Stimulated activated CD8-positive, alpha-beta memory T cell treated with anti-CD3 and anti-CD28 coated beads, Interleukin-7, amount 100 ng/mL, for 24 hours (primary cell): ENCODE results near the gene ATP6V1B1.
A peak's percentile ranks its signal among the peaks of the same experiment; 100 is the strongest.

Experiments
- DNase-seq: peaks from one replicate; pipeline ENCODE4 v3.0.0-alpha.2; 2020; ENCODE audit warnings: low read depth

ATP6V1B1 gene

DNA sequence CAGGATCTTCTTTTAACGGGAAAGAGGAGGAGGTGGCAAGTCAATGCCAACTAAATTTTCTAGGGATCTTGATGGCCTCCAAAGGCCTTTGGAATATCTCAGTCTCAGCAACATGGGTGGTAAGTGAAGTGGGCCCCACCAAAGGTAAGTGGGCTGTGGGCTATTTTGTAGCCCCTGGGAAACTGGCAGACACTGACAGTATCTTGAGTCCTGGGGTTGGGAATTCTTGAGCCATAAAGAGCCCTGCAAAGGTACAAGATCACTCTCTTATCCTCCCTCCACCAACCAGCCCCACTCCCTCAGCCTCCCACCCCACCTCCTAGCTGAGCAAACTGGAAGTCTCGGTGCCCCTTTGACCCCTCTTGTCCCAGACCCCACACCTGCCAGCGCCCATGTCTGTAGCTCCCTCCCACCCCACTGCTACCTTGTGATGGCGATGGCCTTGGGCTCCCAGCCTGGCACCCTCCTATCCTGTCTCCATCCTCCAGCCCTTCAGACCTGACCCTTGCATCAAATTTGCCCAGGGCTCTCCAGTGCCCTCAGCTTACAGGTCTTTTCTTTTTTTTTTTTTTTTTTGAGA lies 8.5 kb downstream of the ATP6V1B1 start:
- DNase-seq, result no peak

DNA sequence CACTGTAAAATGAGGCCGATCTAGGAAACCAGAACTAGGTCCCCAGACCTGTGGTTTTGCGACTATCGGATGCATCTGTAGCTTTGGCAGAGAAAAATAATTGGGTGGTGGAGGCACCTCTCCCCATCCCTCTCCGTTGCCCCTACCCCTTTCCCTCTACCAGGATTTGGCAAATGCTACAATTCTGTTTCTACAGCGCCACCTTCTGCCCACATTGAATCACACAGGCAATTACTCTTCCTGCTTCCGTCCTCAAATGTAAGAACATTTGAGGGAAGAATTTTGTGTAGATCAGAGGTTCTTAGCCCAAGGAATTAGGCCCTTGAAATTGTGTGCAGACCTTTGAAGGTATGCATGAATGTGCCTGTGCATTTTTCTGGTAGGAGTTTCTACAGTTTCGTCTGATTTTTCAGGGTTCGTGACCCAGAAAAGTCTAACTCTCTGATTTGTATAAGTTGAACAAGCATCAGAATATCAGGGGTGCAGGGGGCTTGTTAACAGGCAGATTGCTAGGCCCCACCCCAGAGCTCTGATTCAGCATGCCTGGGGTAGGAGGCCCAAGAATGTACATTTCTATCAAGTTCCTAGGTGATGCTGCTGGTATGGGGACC lies 11.2 kb downstream of the ATP6V1B1 start:
- DNase-seq, result no peak

DNA sequence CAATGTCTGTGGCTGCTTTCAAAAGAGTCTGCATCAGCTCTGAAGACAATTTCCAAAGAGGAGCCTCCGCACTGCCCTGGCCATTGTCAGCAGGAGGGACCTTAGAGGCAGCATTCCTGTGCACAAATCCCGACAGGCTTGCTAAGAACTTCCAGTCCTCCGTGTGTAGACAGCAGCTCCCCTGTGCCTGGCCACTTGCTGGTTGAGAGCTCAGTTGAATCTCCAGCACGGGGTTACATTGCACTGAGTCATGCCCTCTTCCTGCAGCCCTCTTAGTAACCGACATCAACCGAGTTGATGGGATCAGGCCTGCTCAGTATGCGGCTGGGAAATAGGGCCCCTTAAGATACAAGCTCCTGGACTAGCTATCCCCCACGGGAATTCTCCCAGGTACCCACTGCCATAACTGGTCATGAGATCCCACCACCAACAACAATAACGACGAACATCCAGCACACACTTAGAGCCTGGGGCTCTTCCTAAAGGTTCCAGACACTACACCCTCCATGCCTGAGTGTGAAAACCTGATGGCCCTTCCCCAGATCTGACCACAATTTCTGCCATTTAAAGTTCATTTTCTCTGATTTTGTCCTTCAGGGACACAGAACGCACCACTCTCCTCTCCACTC lies 12.0 kb downstream of the ATP6V1B1 start:
- no peak for DNase-seq

DNA sequence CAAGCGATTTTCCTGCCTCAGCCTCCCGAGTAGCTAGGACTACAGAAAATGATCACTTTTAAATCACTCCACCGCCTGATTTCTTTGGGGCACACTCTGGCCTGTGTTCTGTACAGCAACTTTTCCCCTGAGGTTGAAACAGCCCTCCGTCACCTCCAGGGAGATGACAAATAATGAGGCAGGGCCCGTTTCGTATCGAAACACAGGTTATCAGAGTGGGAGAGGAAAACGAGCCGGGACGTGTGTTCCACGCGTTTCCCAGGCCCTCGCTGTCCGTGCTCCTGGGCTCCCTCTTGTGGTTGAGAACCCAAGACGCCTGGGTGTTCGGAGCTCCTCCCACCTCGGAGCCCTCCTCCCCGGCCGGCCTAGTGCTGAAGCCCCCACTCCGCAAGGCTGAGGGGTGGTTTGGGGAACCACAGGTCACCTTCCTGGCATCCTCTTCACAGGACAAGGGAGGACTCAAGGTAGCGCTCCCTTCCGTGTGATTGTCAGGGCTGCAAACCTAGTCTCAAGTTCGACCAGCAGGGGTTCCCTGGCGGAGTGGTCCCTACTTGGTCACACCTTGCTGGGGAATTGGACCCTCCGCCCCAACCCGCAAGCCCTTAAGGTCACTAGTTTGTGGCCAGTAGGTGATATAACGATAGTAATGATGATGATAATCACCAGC lies 12.8 kb downstream of the ATP6V1B1 start:
- DNase-seq, result peak; percentile 61

DNA sequence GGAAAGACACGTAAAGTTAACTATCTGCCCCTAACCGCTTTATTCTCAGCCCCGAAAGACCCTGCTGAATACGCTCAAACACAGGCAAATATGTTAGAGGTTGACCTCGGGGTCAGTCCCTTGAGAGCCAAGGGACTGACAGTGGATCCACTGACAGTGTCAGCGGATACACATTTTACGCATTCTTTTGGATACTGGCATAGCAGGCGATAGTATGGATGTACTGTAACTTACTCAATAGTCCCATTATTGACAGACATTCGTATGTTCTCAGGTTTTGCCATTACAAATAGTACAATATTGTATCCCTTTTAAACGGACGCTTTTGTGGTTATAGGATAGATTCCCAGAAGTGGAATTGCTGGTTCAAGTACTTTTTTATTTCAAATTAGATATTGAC lies 13.4 kb downstream of the ATP6V1B1 start:
- DNase-seq, result no peak

DNA sequence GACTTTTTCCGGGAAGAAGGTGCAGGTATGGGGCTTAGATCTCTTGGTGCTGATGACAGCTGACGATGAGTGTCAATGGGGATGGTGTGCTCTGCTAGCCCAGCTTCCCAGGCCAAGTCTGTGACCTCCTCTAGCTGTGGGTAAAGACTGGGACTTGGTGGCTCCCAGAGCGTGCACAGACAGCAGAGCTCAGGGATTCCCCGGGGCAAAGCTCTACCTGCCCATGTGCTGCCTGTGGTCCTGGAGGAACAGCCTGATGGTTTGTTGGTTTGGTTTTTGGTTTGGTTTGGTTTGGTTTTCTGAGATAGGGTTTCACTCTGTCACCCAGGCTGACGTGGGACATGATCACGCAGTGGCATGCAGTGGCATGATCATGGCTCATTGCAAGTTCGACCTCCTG lies 19.2 kb downstream of the ATP6V1B1 start:
- DNase-seq, result no peak

DNA sequence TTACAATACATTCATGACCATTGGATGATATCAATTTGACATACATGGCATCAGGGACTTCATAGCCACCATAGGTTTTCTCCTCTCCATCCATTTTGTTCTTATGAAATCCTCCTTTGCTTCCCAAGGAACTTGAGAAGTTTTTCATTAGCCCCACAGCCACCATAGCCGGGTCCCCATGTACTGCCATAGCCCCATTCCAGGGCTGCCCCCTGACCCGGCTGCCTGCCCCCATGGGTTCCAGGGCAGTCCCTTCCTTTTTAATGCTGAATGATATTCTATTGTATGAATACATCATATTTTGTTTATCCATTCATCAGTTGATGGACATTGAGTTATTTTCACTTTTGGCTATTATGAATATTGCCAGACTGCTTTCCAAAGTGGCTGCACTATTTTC lies 20.4 kb downstream of the ATP6V1B1 start:
- DNase-seq, result no peak

DNA sequence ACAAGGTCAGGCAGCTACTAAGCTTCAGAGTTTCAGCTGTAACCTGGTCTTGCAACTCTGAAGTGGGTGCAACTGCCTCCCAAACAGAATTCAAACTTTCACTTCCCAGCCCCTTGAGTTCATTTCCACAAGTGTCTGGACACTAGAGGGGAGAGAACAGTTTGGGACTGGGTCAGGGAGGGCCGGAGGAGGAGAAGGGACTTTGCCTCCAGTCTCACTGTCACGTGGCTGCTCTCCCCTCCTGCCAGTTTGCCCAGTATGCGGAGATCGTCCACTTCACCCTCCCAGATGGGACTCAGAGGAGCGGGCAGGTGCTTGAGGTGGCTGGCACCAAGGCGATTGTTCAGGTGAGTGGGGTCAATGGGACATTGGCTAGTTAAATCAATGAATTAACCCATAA lies 22.1 kb downstream of the ATP6V1B1 start:
- no peak for DNase-seq

DNA sequence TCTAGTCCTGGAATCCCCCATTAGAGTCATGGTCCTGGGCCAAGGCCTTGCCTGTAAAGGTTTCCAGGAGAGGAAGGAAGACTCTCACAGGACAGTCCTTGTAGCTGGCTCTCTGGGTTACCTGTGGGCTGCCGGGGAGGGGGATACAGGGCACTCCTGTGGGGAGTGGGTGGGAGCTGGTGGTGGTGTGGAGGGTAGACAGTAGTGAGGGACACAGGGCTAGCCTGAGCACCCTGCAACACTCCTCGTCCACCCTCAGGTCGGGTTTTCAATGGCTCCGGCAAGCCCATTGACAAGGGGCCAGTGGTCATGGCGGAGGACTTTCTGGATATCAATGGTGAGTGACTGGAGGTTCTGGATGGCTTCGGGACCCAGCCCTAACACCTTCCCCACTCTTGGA lies 23.1 kb downstream of the ATP6V1B1 start:
- DNase-seq, result no peak

DNA sequence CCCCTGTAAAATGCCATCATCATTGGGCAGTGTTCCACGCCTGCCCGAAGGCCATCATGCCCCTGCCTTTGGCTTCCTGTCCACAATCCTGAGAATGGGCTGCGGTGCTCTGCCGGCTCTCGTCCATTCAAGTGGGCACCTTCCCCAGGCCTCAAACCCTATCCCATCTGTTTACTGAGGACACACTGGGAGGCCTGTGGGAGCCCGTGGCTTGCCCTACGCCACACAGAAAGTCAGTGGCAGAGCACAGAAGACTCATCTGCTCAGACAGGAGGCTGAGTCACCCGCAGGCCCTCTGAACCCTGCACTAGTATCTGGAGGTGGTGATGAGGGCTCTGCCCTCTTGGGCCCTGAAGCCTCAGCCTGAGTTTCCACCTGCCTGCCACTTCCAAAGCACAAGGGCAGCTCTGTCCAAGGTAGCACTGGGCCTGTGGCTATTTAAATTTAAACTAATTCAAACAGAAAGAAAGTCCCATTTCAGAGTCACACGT lies 23.6 kb downstream of the ATP6V1B1 start:
- DNase-seq, result no peak

DNA sequence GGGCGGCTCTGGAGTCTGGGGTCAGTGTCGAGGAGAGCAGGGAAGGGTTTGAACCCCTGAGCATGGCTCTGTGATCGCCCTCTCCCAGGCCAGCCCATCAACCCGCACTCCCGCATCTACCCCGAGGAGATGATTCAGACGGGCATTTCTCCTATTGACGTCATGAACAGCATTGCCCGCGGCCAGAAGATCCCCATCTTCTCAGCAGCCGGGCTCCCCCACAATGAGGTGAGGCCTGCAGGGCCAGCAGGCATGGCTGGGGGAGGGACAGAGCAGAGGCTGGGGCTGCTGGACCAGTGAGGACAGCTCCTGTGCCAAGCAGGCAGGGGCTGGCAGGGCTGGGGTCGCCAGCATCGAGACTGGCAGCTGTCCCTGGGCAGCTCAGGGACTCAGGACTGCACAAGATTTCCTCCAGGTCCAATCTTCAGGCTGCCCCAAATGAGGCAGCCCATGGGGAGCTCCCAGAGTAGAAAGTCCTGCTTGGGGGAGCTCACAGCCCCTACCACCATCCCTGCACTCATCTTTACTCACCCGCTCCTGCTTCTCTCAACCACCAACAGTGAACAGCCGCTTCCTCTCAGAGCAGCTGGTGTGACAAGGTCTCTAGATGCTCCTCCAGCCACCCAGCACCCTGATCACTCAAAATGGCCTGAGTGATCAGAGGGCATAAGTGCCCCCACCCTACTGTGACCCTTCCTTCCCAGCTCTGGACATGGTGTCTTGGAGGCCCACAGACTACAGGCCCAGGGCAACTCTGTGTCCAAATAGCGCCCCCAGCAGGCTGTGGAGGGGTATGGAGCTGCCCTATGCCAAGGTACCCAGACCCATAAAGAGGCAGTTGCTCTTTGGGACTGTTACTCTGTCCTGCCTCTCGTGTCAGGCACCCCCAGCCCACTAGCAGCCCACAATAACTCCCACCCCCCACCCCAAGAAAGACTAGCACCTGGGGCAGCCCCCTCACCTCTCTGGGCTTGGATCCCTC lies 24.4 kb downstream of the ATP6V1B1 start:
- DNase-seq, result no peak

DNA sequence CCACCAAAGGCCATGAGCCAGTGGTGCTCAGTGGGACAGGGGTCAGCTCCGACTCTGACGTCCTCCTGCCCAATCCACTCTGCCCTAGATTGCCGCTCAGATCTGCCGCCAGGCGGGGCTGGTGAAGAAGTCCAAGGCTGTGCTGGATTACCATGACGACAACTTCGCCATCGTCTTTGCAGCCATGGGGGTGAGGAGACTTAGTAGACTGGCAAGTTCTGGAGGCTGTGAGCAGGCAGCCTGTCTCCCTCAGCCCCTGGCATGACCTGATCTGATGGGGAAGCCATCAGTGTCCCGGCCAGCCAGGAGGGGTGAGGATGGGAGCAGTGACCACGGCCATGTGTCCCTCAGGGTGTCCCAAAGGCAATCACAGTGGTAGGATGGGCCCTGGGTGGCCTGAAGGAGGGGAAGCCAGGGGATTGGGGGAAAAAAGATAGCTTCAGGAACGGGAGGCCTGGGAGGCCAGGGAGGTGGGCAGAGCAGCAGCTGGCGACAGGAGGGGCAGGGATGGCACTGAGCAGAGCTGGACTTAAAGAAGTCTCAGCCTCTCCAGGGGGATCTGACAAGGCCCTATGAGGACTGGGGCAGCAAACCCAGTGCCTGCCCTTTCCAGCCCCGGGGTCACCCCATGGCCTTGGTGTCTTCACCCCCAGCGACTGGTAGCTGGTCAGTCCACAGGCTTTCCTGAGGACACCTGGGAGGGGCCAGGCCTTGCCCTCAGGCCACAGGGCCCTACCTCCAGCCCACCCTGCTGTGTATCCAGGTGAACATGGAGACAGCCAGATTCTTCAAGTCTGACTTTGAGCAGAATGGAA lies 25.3 kb downstream of the ATP6V1B1 start:
- DNase-seq, result no peak

DNA sequence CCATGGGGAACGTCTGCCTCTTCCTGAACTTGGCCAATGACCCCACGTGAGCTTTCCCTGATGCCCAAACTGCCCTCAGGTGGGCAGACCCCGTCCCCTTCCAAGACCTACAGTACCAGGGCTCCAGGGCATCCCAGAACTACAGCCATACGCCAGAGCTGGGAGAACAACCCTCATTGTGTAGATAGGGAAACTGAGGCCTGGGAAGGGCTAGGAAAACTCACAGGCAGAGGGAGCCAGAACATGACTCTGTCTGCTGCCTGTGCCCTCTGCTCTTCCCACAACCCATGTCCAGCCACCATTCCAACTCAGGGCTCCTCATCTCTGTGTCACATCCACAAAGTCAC lies 25.9 kb downstream of the ATP6V1B1 start:
- DNase-seq, result no peak

DNA sequence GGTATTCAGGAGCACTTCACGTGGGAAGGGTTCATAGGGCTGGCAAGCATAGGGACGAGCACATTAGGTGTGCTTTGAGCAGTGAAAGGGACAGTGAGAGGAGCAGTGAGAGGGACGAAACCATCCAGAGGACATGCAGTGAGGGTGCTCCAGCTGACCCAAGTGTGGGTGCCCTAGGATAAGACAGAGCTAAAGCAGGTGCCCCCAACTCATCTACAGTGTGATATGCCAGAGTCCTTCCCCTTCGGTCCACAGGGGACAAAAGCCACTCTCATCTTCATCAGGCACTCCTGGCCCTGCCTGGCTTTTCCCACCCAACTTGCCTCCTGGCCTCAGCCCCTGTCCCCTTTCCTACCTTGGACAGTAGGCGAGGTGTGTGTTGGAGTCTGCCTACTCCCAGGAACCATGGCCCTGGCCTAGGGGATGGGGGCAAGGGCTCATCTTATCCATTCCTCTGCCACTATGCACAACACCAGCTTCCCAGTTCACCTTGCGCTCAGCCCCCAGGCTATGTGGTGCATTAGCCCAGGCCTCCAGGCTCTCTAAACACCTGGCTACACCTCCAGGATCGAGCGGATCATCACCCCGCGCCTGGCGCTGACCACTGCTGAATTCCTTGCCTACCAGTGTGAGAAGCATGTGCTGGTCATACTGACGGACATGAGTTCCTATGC lies 26.6 kb downstream of the ATP6V1B1 start:
- DNase-seq, result no peak

DNA sequence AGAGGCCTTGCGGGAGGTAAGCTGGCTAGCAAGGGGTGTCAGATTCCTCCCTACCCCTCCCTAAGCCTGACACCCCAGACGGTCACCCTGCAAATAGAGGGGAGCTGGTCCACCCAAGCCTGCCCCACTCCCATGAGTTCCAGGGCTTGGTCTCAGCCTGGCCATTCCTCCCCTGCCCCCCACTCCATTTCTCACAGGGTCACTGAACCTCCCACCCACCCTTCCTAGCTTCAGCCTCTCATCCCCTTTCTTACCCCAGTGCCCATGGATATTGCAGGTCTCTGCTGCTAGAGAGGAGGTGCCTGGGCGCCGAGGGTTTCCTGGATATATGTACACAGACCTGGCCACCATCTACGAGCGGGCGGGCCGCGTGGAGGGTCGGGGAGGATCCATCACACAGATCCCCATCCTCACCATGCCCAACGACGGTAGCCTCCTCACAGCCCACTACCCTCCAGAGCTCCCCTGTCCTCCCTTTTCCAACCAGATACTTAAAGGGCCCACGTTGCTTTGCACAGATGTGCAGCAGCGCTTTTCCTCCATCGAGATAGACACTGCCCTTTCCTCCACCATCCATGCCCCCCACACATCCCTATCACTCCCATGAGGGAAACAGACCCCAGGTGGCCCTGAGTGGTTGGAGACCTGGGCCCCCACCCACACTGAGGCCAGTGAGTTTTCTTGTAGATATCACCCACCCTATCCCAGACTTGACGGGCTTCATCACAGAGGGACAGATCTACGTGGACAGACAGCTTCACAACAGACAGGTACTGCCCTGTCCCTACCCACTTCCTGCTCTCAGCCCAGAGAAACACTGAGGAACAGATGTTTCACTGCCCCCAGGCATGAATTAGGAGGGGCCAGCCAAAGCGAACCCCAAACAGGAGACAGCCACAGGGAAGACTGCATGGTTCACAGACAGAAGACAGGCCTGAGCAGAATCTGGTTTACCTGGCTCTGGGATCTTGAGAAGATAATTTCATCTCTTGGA lies 27.5 kb downstream of the ATP6V1B1 start:
- no peak for DNase-seq

DNA sequence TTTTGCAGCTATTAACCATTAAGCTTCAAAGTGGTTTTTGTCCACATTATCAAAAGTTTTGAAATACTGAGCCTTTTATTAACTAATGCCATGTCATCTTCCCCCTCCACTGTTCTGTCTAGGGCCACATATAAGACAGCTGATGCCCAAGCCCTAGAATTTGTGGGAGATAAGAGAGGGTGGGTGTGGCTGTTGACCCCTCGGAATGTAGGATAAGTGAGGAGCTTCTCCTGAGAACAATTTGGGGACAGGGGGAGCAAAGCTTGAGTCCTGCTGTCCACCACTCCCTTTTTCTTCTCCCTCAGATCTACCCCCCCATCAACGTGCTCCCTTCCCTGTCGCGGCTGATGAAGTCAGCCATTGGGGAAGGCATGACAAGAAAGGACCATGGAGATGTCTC lies 28.4 kb downstream of the ATP6V1B1 start:
- no peak for DNase-seq

DNA sequence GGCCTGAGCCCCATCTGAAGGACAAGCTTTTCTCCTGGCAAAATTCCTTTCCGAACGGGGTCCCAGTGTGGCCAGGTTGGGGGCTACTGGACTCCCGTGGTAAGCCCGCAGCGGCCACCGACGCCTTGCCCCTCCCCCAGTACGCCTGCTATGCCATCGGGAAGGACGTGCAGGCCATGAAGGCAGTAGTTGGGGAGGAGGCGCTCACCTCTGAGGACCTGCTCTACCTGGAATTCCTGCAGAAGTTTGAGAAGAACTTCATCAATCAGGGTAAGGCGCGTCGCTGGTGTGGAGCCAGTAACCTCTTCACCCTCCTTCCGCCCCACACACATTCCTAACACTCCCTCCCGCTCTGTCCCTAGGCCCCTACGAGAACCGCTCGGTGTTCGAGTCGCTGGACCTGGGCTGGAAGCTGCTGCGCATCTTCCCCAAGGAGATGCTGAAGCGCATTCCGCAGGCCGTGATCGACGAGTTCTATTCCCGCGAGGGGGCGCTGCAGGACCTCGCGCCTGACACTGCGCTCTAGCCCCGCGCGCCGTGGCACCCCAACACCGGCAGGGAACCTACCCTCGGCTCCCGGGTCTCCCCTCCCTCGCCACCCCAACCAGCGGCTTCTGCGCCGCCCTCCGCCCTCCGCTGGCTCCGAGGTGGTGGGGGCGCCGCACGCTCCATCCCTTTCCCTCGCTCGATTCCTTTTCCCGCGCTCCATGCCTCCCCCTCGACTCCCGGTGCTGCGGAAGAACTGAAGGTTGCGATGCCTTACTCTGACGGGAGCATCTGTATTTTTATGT lies 29.1 kb downstream of the ATP6V1B1 start:
- peak; percentile 64 for DNase-seq

DNA sequence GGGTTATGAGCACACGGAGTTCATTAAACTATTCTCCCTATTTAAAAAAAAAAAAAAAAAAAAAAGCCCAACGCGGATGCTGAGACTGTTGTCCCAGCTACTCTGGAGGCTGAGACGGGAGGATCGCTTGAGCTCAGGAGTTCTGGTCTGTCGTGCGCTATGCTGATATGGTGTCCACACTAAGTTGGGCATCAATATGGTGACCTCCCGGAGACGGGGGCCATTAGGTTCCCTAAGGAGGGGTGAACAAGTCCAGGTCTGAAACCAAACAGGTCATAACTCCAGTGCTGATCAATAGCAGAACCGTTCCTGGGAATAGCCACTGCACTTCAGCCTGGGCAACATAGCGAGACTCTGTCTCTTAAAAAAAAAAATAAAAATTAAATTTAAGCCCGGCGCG lies 29.8 kb downstream of the ATP6V1B1 start:
- no peak for DNase-seq

DNA sequence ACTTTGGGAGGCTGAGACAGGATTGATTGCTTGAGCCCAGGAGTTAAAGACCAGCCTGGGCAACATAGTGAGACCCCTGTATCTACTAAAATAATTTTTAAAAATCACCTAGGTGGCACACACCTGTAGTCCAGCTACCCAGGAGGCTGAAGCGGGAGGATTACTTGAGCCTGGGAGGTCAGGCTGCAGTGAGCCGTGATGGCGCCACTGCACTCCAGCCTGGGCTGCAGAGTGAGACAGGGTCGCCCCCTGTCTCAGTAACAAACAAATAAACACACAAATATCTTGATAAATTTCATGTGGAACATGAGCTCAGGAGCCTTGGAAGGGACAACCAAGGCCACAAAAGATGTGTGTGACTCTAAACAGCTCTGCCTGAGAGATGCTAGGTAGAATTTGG lies 31.0 kb downstream of the ATP6V1B1 start:
- DNase-seq, result no peak
